HepG2 (cell line): ENCODE results near the gene PCNT. TPM values are rescaled to one million over a fixed set of nuclear protein-coding genes. Genes with fewer than 3 reads are reported as not detected.

Source experiments
- ATAC-seq: fragments of 200-7000 bp; cut with Tn5 transposase; 3 replicates; pipeline ENCODE4 v1.9.1; 2020; ENCODE audit warnings: mild to moderate bottlenecking, moderate library complexity
- BruUV-seq: library from RNA; stranded (reverse); fragments of 400-500 nt; replicated peaks from 2 replicates; lab custom pipeline; 2021; lab: Mats Ljungman, UMichigan
- CTCF ChIA-PET: fragments of 300-600 bp; formaldehyde crosslinking; extraction: SDS; loops from one replicate; lab custom pipeline; 2021; ENCODE audit warnings: low total read pairs, inconsistent platforms, low intra/inter-chr PET ratio; lab: Yijun Ruan, JAX
- POLR2A ChIA-PET: fragments of 350-600 bp; sonication (Branson Sonifier 250); formaldehyde crosslinking; loops from one replicate; lab custom pipeline; 2020; ENCODE audit warnings: antibody characterized with exemption, inconsistent platforms; lab: Yijun Ruan, JAX
- DNase-seq: peaks from one replicate; pipeline ENCODE4 v3.0.0-alpha.2; 2015; ENCODE audit warnings: low spot score
- FAIRE-seq: peaks from 3 replicates; lab custom pipeline; 2011; peaks lifted over from hg19 to GRCh38; lab: Jason Lieb, UNC
- H2AFZ ChIP-seq: one replicate; pipeline ENCODE4 v1.6.1; 2011; ENCODE audit warnings: low read length, inconsistent platforms
- H3K27ac ChIP-seq: fragments of 300-600 bp; 3 replicates; pipeline ENCODE4 v1.8.0; 2011; ENCODE audit warnings: mixed run types, mild to moderate bottlenecking, mixed read lengths, low read length, inconsistent platforms; ENCODE audit not compliant: insufficient read depth; ENCODE audit errors: extremely low read length
- H3K27me3 ChIP-seq, 2 experiments: fragments of 200-600 bp in 1 of 2; 2 replicates in 1 of 2; 3 replicates in 1 of 2; pipeline versions ENCODE4 v1.6.0 to v1.8.0; 2011; ENCODE audit warnings: low read length in 2 of 2, mild to moderate bottlenecking in 2 of 2, moderate library complexity in 2 of 2, inconsistent platforms in 1 of 2; ENCODE audit not compliant: insufficient read depth in 2 of 2, control insufficient read depth in 1 of 2
- H3K36me3 ChIP-seq, 2 experiments: fragments of 200-600 bp in 1 of 2; replicated peaks in 1 of 2; 2 replicates in 1 of 2; 3 replicates in 1 of 2; pipeline versions ENCODE4 v1.5.1 to v1.8.0; 2011; ENCODE audit warnings: low read length in 2 of 2, inconsistent platforms in 1 of 2; ENCODE audit not compliant: insufficient read depth in 2 of 2, control insufficient read depth in 1 of 2
- H3K4me1 ChIP-seq: 2 replicates; pipeline ENCODE4 v1.5.1; 2012; ENCODE audit warnings: low read length, inconsistent platforms; ENCODE audit not compliant: insufficient read depth
- H3K4me2 ChIP-seq: 2 replicates; pipeline ENCODE4 v1.6.0; 2011; ENCODE audit warnings: low read depth, low read length, inconsistent platforms
- H3K4me3 ChIP-seq, 3 experiments: fragments of 200-600 bp in 1 of 3; sonication (generic), shearing (Covaris generic) in 1 of 3; replicated peaks in 1 of 3; 2 replicates each; pipeline ENCODE4 v1.5.1; 2011 to 2016; ENCODE audit warnings: low read length in 3 of 3, inconsistent platforms in 2 of 3, low read depth in 2 of 3, mild to moderate bottlenecking in 2 of 3, control low read depth in 1 of 3, mixed read lengths in 1 of 3; ENCODE audit not compliant: insufficient read depth in 1 of 3
- H3K79me2 ChIP-seq: one replicate; pipeline ENCODE4 v1.6.1; 2011; ENCODE audit warnings: low read length, inconsistent platforms; ENCODE audit not compliant: insufficient read depth
- H3K9ac ChIP-seq: 2 replicates; pipeline ENCODE4 v1.6.0; 2011; ENCODE audit warnings: mild to moderate bottlenecking, low read depth, low read length, inconsistent platforms; ENCODE audit not compliant: insufficient read depth
- H3K9me3 ChIP-seq: 2 replicates; pipeline ENCODE4 v1.5.1; 2012; ENCODE audit warnings: mild to moderate bottlenecking, low read length
- H4K20me1 ChIP-seq: 2 replicates; pipeline ENCODE4 v1.6.0; 2011; ENCODE audit warnings: inconsistent platforms, mild to moderate bottlenecking, low read length, moderate library complexity; ENCODE audit not compliant: insufficient read depth
- CEBPB ChIP-seq: IDR thresholded peaks from 2 replicates; pipeline ENCODE4 v1.6.1; 2011; ENCODE audit warnings: low read depth, low read length, improper control_type of control experiment, borderline replicate concordance
- HNRNPK ChIP-seq: fragments of 200-400 bp; formaldehyde crosslinking; IDR thresholded peaks from 2 replicates; pipeline ENCODE4 v1.6.1; 2018; ENCODE audit warnings: low read length, low read depth, moderate library complexity, mild to moderate bottlenecking; ENCODE audit not compliant: poor library complexity, severe bottlenecking
- NR2F1 ChIP-seq, 2 experiments: fragments of 450-650 bp in 1 of 2; formaldehyde crosslinking in 1 of 2; IDR thresholded peaks; 2 replicates each; pipeline versions ENCODE4 v1.5.0 to v1.6.1; 2016 to 2020; ENCODE audit warnings: mild to moderate bottlenecking in 1 of 2, missing compliant biosample characterization in 1 of 2, missing genetic modification reagents in 1 of 2, moderate library complexity in 1 of 2
- SCMH1 ChIP-seq: sonication (generic); formaldehyde crosslinking; IDR thresholded peaks from 2 replicates; pipeline ENCODE4 v1.9.0; 2021; ENCODE audit warnings: missing genetic modification reagents, mild to moderate bottlenecking, borderline replicate concordance
- ZNF674 ChIP-seq: sonication (generic); formaldehyde crosslinking; IDR thresholded peaks from 2 replicates; pipeline ENCODE4 v1.5.0; 2020; ENCODE audit warnings: low read depth, mild to moderate bottlenecking, missing genetic modification reagents
- ZNF768 ChIP-seq: sonication (generic); formaldehyde crosslinking; IDR thresholded peaks from 2 replicates; pipeline ENCODE4 v1.4.0; 2020; ENCODE audit warnings: missing genetic modification reagents
- WGBS: methylation state at CpG from one replicate; pipeline ENCODE4 v1.1.6; 2017; ENCODE audit warnings: low lambda C conversion rate; 5-methylcytosine and 5-hydroxymethylcytosine counted together
- in situ Hi-C: cut with HindIII; loops from 2 replicates; pipeline ENCODE4 v1.10.0; 2017; ENCODE audit warnings: low pct_unique_long_range_greater_than_20kb; ENCODE audit not compliant: extremely low pct_ligation_motif_present
- intact Hi-C: fragments of 100-400 bp; cut with micrococcal nuclease; formaldehyde crosslinking; loops from one replicate; pipeline ENCODE4 v1.10.0; 2022; ENCODE audit not compliant: unreplicated experiment
- polyA plus RNA-seq, 8 experiments: library from polyadenylated mRNA; depleted of rRNA in 3 of 8; stranded (reverse) in 7 of 8; unstranded in 1 of 8; fragments of >200 nt; fragmentation: Illumina TruSeq in 4 of 8; extraction: Trizol in 4 of 8; gene quantifications; 2 replicates each; pipeline versions ENCODE4 v1.2.1 to v1.2.3, GENCODE V29; 2011 to 2016; ENCODE audit warnings: low read depth in 4 of 8, missing spikeins in 1 of 8, mixed read lengths in 1 of 8; ENCODE audit not compliant: insufficient read depth in 1 of 8
- total RNA-seq, 5 experiments: library from RNA; depleted of rRNA; stranded (reverse); fragments of >200 nt; fragmentation: Illumina TruSeq; extraction: Trizol; gene quantifications; 2 replicates each; pipeline ENCODE4 v1.2.3, GENCODE V29; 2016; ENCODE audit warnings: low read depth in 1 of 5
- TF ChIP-seq, protein P1 (sequence below): IDR thresholded peaks from 2 replicates; pipeline ENCODE4 v1.6.1; 2016; ENCODE audit warnings: missing compliant biosample characterization, missing genetic modification reagents, borderline replicate concordance

PCNT gene
- total and polyA plus RNA-seq, 2 of the 13 experiments (the other 11 are each of a cell fraction or from before 2014, with no cell fraction given) = 5.6 to 12.4 TPM

GRCh38 chr21:46329796-46330195 lies 5.8 kb downstream of the PCNT start:
- in situ Hi-C loops = no loop called here
- Histone ChIP-seq H3K9me3 (no peaks in the 10 kb centered on the region), H2AFZ (no peak overlapping the region), H3K27me3 (no peaks in the 10 kb centered on the region), H3K27ac (peak overlapping the region; percentile 24), H3K79me2 (peaks cover 27% of the 10 kb centered on the region), H3K4me2 (no peak overlapping the region), H3K4me1 (peaks cover 29% of the 10 kb centered on the region), H3K36me3 (peaks cover 9 to 44% of the 10 kb centered on the region in 2 experiments), H4K20me1 (no peaks in the 10 kb centered on the region), H3K9ac (no peak overlapping the region), H3K4me3 (no peak overlapping the region)
- no TSS peak for BruUV-seq
- 83% methylated on average over 2 of the region's 2 CpGs for WGBS
- TF ChIP-seq CEBPB (peak; percentile 9; the same call in 1 of the 2 replicates), SCMH1 (no peak), ZNF674 (CRISPR knock-in tag) (no peak), HNRNPK (no peak), NR2F1 (CRISPR knock-in tag; IDR thresholded peaks at IDR 0.05) (peak in 1 of 2 experiments; percentile 26; a peak in 1 of 4 replicates), ZNF768 (CRISPR knock-in tag) (no peak)
- TF ChIP-seq, protein P1, sequence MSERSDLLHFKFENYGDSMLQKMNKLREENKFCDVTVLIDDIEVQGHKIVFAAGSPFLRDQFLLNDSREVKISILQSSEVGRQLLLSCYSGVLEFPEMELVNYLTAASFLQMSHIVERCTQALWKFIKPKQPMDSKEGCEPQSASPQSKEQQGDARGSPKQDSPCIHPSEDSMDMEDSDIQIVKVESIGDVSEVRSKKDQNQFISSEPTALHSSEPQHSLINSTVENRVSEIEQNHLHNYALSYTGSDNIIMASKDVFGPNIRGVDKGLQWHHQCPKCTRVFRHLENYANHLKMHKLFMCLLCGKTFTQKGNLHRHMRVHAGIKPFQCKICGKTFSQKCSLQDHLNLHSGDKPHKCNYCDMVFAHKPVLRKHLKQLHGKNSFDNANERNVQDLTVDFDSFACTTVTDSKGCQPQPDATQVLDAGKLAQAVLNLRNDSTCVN (CRISPR knock-in tag) = no peak
- FAIRE-seq (no peak), ATAC-seq (no peak), DNase-seq (no peak)
- intact Hi-C loops = no loop called here
- ChIA-PET CTCF (no interaction called here), POLR2A (no interaction called here)
